ENCODE measurements around the gene ARIH1. TPM values are rescaled to one million over a fixed set of nuclear protein-coding genes. Genes with fewer than 3 reads are reported as not detected.

ARIH1 gene
- polyA plus RNA-seq, 1 of the 3 experiments (the other 2 are of a cell fraction), result 48.3 TPM

- H3F3A ChIP-seq (replicated peaks; ENCODE audit: insufficient read depth), result no peaks in the 10 kb centered on the region
- no peaks in the 10 kb centered on the region for H3K9me2 ChIP-seq
- H3K27ac ChIP-seq (ENCODE audit: low read depth in 2 of 2, low read length in 1 of 2), result no peak overlapping the region
- WGBS (ENCODE audit: low lambda C conversion rate), result 88% methylated on average over 2 of the region's 2 CpGs
- no peaks in the 10 kb centered on the region for H3K9me3 ChIP-seq
- no peaks in the 10 kb centered on the region for H3K79me2 ChIP-seq (ENCODE audit: insufficient read depth)
- no peak overlapping the region for H3K4me3 ChIP-seq (ENCODE audit: low read depth in 2 of 2, low read length in 1 of 2)
- ChIA-PET POLR2A (interaction anchor here (1.4 kb wide), 1 partner anchor 10 kb away, joined by 3 read pairs; no protein-coding TSS in a partner anchor), CTCF (interaction anchor here (1.7 kb wide), 1 partner anchor 9 kb away, joined by 8 read pairs; no protein-coding TSS in a partner anchor)
- no peaks in the 10 kb centered on the region for H4K20me1 ChIP-seq (ENCODE audit: insufficient read depth)
- no peak overlapping the region for H2AFZ ChIP-seq (ENCODE audit: low read depth)
- H3K36me3 ChIP-seq (replicated peaks in 1 of 2; ENCODE audit: control insufficient read depth in 1 of 2, insufficient read depth in 2 of 2, low read length in 1 of 2), result no peaks in the 10 kb centered on the region
- no peak overlapping the region for H3K4me2 ChIP-seq
- H3K9ac ChIP-seq, result no peak overlapping the region
- DNase-seq, result no peak
- no peaks in the 10 kb centered on the region for H3K27me3 ChIP-seq (ENCODE audit: insufficient read depth)
- no peaks in the 10 kb centered on the region; a peak in 1 of 4 replicates for H3K4me1 ChIP-seq (ENCODE audit: control insufficient read depth in 1 of 2, insufficient read depth in 2 of 2, low read depth in 1 of 2, low read length in 1 of 2)
- no peak for TF ChIP-seq RCOR1 (IDR thresholded peaks at IDR 0.05; ENCODE audit: low read length)
- no peak for TF ChIP-seq FOXM1 (IDR thresholded peaks at IDR 0.05; ENCODE audit: low read depth)
These were observed 10.4 kb upstream of the ARIH1 start for GRCh38 chr15:72463702-72464101.

- Histone ChIP-seq H3K4me2 (no peak overlapping the region), H3K9me3 (no peaks in the 10 kb centered on the region), H3K9me2 (no peaks in the 10 kb centered on the region), H3K36me3 (replicated peaks in 1 of 2; ENCODE audit: control insufficient read depth in 1 of 2, insufficient read depth in 2 of 2, low read length in 1 of 2) (no peaks in the 10 kb centered on the region), H4K20me1 (ENCODE audit: insufficient read depth) (no peaks in the 10 kb centered on the region), H3K4me1 (ENCODE audit: control insufficient read depth in 1 of 2, insufficient read depth in 2 of 2, low read depth in 1 of 2, low read length in 1 of 2) (no peaks in the 10 kb centered on the region; a peak in 1 of 4 replicates), H3K4me3 (ENCODE audit: low read depth in 2 of 2, low read length in 1 of 2) (no peak overlapping the region), H3F3A (replicated peaks; ENCODE audit: insufficient read depth) (no peaks in the 10 kb centered on the region), H3K27ac (ENCODE audit: low read depth in 2 of 2, low read length in 1 of 2) (no peak overlapping the region), H2AFZ (ENCODE audit: low read depth) (no peak overlapping the region), H3K79me2 (ENCODE audit: insufficient read depth) (no peaks in the 10 kb centered on the region), H3K27me3 (ENCODE audit: insufficient read depth) (no peaks in the 10 kb centered on the region), H3K9ac (no peak overlapping the region)
- WGBS (ENCODE audit: low lambda C conversion rate), result 97% methylated on average over 7 of the region's 7 CpGs
- CTCF ChIA-PET, result interaction anchor here (1.7 kb wide), 1 partner anchor 9 kb away, joined by 8 read pairs; no protein-coding TSS in a partner anchor
- no peak for TF ChIP-seq NFIC (IDR thresholded peaks at IDR 0.05; ENCODE audit: borderline replicate concordance)
- TF ChIP-seq ZBTB33 (IDR thresholded peaks at IDR 0.05; ENCODE audit: borderline replicate concordance, low read depth), result no peak
- TF ChIP-seq RFX5 (IDR thresholded peaks at IDR 0.05; ENCODE audit: low read length), result no peak
- no peak for TF ChIP-seq SIN3A (IDR thresholded peaks at IDR 0.05; ENCODE audit: borderline replicate concordance, low read depth, low read length)
- no peak for TF ChIP-seq MXI1 (IDR thresholded peaks at IDR 0.05; ENCODE audit: low read depth, low read length)
- TF ChIP-seq NRF1 (IDR thresholded peaks at IDR 0.05; ENCODE audit: low read depth, low read length), result no peak
- no peak for TF ChIP-seq TAF1 (IDR thresholded peaks at IDR 0.05; ENCODE audit: borderline replicate concordance, low read depth, low read length)
- TF ChIP-seq SMC3 (IDR thresholded peaks at IDR 0.05; ENCODE audit: low read depth, low read length), result no peak
- no peak for TF ChIP-seq CTCF (IDR thresholded peaks at IDR 0.05)
- TF ChIP-seq TCF12 (IDR thresholded peaks at IDR 0.05), result no peak
- no peak for TF ChIP-seq EP300 (IDR thresholded peaks at IDR 0.05; ENCODE audit: borderline replicate concordance in 1 of 2, low read depth in 1 of 2, low read length in 1 of 2)
- TF ChIP-seq TEAD4 (IDR thresholded peaks at IDR 0.05; ENCODE audit: borderline replicate concordance, insufficient read depth), result no peak
- no peak for TF ChIP-seq PBX3 (IDR thresholded peaks at IDR 0.05)
- no peak for TF ChIP-seq FOXM1 (IDR thresholded peaks at IDR 0.05; ENCODE audit: low read depth)
- POLR2A ChIA-PET, result interaction anchor here (1.4 kb wide), 1 partner anchor 9 kb away, joined by 3 read pairs; no protein-coding TSS in a partner anchor
- DNase-seq, result no peak
These were observed 9.9 kb upstream of the ARIH1 start for GRCh38 chr15:72464251-72464650.

Measured in SK-N-SH (cell line).